Breast epithelium (tissue), 4 donors: ENCODE data around the gene COCH. TPM values are rescaled to one million over a fixed set of nuclear protein-coding genes. Genes with fewer than 3 reads are reported as not detected.

Experiments used
- DNase-seq, 2 donors: peaks; one replicate each; pipeline ENCODE4 v3.0.0-alpha.2; 2019; ENCODE audit warnings: low spot score in 2 of 2
- H3K27ac ChIP-seq, 2 donors: fragments of 200-600 bp; sonication (generic) in 1 of 2; one replicate each; pipeline ENCODE4 v1.5.1; 2016 to 2019; ENCODE audit warnings: mild to moderate bottlenecking in 1 of 2
- H3K27me3 ChIP-seq, 2 donors: fragments of 200-600 bp; sonication (generic) in 1 of 2; one replicate each; pipeline versions ENCODE4 v1.5.1 to v1.6.0; 2017 to 2019; ENCODE audit warnings: control low read depth in 1 of 2, mild to moderate bottlenecking in 1 of 2
- H3K36me3 ChIP-seq: fragments of 200-600 bp; one replicate; pipeline ENCODE4 v1.5.1; 2019
- H3K4me1 ChIP-seq, 2 donors: fragments of 200-600 bp; sonication (generic); one replicate each; pipeline ENCODE4 v1.5.1; 2016 to 2019; ENCODE audit warnings: control low read depth in 1 of 2
- H3K4me3 ChIP-seq, 3 donors: fragments of 200-600 bp; sonication (generic); 1 replicate in 2 of 3; 2 replicates in 1 of 3; pipeline ENCODE4 v1.5.1; 2016 to 2019; ENCODE audit warnings: mild to moderate bottlenecking in 3 of 3, moderate library complexity in 2 of 3
- H3K9me3 ChIP-seq, 2 donors: fragments of 200-600 bp; sonication (generic) in 1 of 2; one replicate each; pipeline ENCODE4 v1.5.1; 2016 to 2019; ENCODE audit warnings: control low read depth in 1 of 2
- CTCF ChIP-seq, 3 donors: fragments of 450-650 bp; IDR thresholded peaks; one replicate each; pipeline ENCODE4 v1.5.1; 2016 to 2017; ENCODE audit warnings: antibody characterized with exemption in 3 of 3, mild to moderate bottlenecking in 3 of 3, moderate library complexity in 3 of 3
- POLR2A ChIP-seq: fragments of 450-650 bp; IDR thresholded peaks from one replicate; pipeline ENCODE4 v1.6.1; 2016; ENCODE audit warnings: antibody characterized with exemption, mild to moderate bottlenecking, moderate library complexity
- POLR2AphosphoS5 ChIP-seq, 3 donors: sonication (generic); formaldehyde crosslinking; IDR thresholded peaks; one replicate each; pipeline ENCODE4 v1.6.1; 2017; ENCODE audit warnings: antibody characterized with exemption in 3 of 3
- intact Hi-C: fragments of 100-400 bp; cut with DNase I; formaldehyde crosslinking; loops from one replicate; pipeline ENCODE4 v1.15.1; 2023; ENCODE audit warnings: low total_unique reads
- total RNA-seq, 3 donors: library from RNA; depleted of rRNA; stranded (reverse); fragments of >200 nt; gene quantifications; one replicate each; pipeline ENCODE4 v1.1.0, GENCODE V29; 2016

Gene COCH
- total RNA-seq, 3 donors from 2014 or later, result 0.66 to 3.5 (median 1.6) TPM

- no peak for TF ChIP-seq POLR2A
- TF ChIP-seq CTCF (IDR thresholded peaks at IDR 0.05), result no peak
- no peak for TF ChIP-seq POLR2AphosphoS5 (IDR thresholded peaks at IDR 0.05)
- Histone ChIP-seq H3K27ac (no peak overlapping the region), H3K4me3 (no peak overlapping the region), H3K36me3 (peaks cover 4% of the 10 kb centered on the region), H3K9me3 (no peaks in the 10 kb centered on the region), H3K27me3 (no peaks in the 10 kb centered on the region), H3K4me1 (no peaks in the 10 kb centered on the region)
- no peak for DNase-seq
- intact Hi-C loops, result no loop called here
Measured at GRCh38 chr14:30935445-30935844, 61.1 kb downstream of the COCH start.

GRCh38 chr14:30938617-30939016 is 64.3 kb downstream of the COCH start:
- H3K4me1 ChIP-seq, result no peaks in the 10 kb centered on the region
- no peak overlapping the region for H3K27ac ChIP-seq
- intact Hi-C loops, result no loop called here
- H3K36me3 ChIP-seq, result peaks cover 4% of the 10 kb centered on the region
- TF ChIP-seq POLR2A, result no peak
- H3K27me3 ChIP-seq, result no peaks in the 10 kb centered on the region
- no peak for DNase-seq
- H3K4me3 ChIP-seq, result no peak overlapping the region
- no peaks in the 10 kb centered on the region for H3K9me3 ChIP-seq

Other genes starting within 250 kb of the COCH start
- gene AP4S1, start 151.1 kb downstream of the COCH start, total RNA-seq, result 10 to 100 TPM in 1 of 3 donors, 1 to 10 TPM in 2; 4.5 to 11.1 (median 5.2) TPM
- 10 to 100 TPM; 43.5 to 60.7 (median 43.6) TPM for gene STRN3, start 151.8 kb downstream of the COCH start, total RNA-seq